ENCODE measurements around the gene PAPOLA. TPM values are rescaled to one million over a fixed set of nuclear protein-coding genes. Genes with fewer than 3 reads are reported as not detected.

Gene PAPOLA
- 323 and 324 TPM in 2 replicates for total RNA-seq
- 216 TPM for total RNA-seq (2013)
- polyA plus RNA-seq: 104 and 125 TPM in 2 replicates
- polyA minus RNA-seq: 91.5 and 132 TPM in 2 replicates

GRCh38 chr14:96501740-96502620, at the start of gene PAPOLA:
Gene PAPOLA (plus strand): TSS chr14:96502382. CDS start chr14:96502593, 211 bp downstream.
- H3K27ac ChIP-seq (ENCODE audit: low read length in 2 of 2): peak within 1 kb of the TSS; percentile 94 to 98
- H3K9ac ChIP-seq (ENCODE audit: low read length): peak within 1 kb of the TSS; percentile 86
- ATAC-seq (ENCODE audit: low read depth) (peak; percentile 86), DNase-seq (peak; percentile 98)
- peak within 1 kb of the TSS; percentile 98 for H2AFZ ChIP-seq (ENCODE audit: insufficient read depth, low read depth, low read length, poor library complexity, severe bottlenecking)
- peaks cover 68% of the 10 kb centered on the region for H3K79me2 ChIP-seq (ENCODE audit: control insufficient read depth, insufficient read depth, low read length)
- WGBS (ENCODE audit: insufficient coverage): under 1% methylated on average over 81 of the region's 87 CpGs
- intact Hi-C loops (cut with micrococcal nuclease): loop anchor here (1.0 to 5.0 kb wide), 4 partner anchors 19 to 295 kb away; partner anchors contain the start of genes ATG2B, GSKIP and VRK1
- peaks cover 50 to 53% of the 10 kb centered on the region in 2 donors for H3K4me1 ChIP-seq (ENCODE audit: control insufficient read depth in 2 of 2, insufficient read depth in 2 of 2, low read length in 2 of 2)
- peaks cover 25% of the 10 kb centered on the region for H4K20me1 ChIP-seq (ENCODE audit: control insufficient read depth, insufficient read depth, low read length, poor library complexity, severe bottlenecking)
- Mint-ChIP-seq H3K27me3 (no peaks in the 10 kb centered on the region), H3K9me3 (ENCODE audit: insufficient read depth) (no peaks in the 10 kb centered on the region), H3K27ac (peak within 1 kb of the TSS; percentile 99), H3K4me3 (peak within 1 kb of the TSS; percentile 100), H3K4me1 (peaks cover 70% of the 10 kb centered on the region)
- H3K9me3 ChIP-seq (ENCODE audit: control extremely low read depth in 1 of 3, control insufficient read depth in 2 of 3, insufficient read depth in 1 of 3, low read length in 2 of 3): no peaks in the 10 kb centered on the region
- no peak for TF ChIP-seq CTCF (IDR thresholded peaks at IDR 0.05)
- TF ChIP-seq EZH2 (IDR thresholded peaks at IDR 0.05; ENCODE audit: borderline replicate concordance, insufficient read depth, low read depth, low read length, poor library complexity, severe bottlenecking): no peak
- no peaks in the 10 kb centered on the region for H3K36me3 ChIP-seq (replicated peaks in 1 of 2; ENCODE audit: control extremely low read depth in 1 of 2, control insufficient read depth in 1 of 2, extremely low read depth in 1 of 2, insufficient read depth in 2 of 2, low read length in 1 of 2)
- H3K4me2 ChIP-seq (replicated peaks; ENCODE audit: low read depth, low read length, poor library complexity, severe bottlenecking): peak within 1 kb of the TSS; percentile 84
- ChIA-PET POLR2A (interaction anchor here (0.7 kb wide), 1 partner anchor 8 kb away, joined by 3 read pairs; no protein-coding TSS in a partner anchor), CTCF (no interaction called here)
- H3K4me3 ChIP-seq (ENCODE audit: control extremely low read depth in 1 of 5, extremely low read depth in 1 of 5, insufficient read depth in 1 of 5, low read depth in 2 of 5, low read length in 4 of 5): peak within 1 kb of the TSS; percentile 80 to 94 (median 88)
- no peaks in the 10 kb centered on the region for H3K27me3 ChIP-seq (replicated peaks in 1 of 4; ENCODE audit: control extremely low read depth in 1 of 4, control insufficient read depth in 3 of 4, insufficient read depth in 4 of 4, low read length in 3 of 4)

GRCh38 chr14:96452684-96453083, 49.5 kb upstream of the PAPOLA start:
- ChIA-PET CTCF (no interaction called here), POLR2A (no interaction called here)

More at GRCh38 chr14:96452684-96453083, 49.5 kb upstream of the PAPOLA start:
- no peak overlapping the region for H2AFZ ChIP-seq (ENCODE audit: insufficient read depth, low read depth, low read length, poor library complexity, severe bottlenecking)
- Mint-ChIP-seq H3K4me3 (no peak overlapping the region), H3K9me3 (ENCODE audit: insufficient read depth) (no peaks in the 10 kb centered on the region), H3K27me3 (peaks cover 3% of the 10 kb centered on the region), H3K27ac (no peak overlapping the region), H3K4me1 (no peaks in the 10 kb centered on the region)
- WGBS (ENCODE audit: insufficient coverage): 97% methylated on average over 4 of the region's 6 CpGs
- no peak overlapping the region for H3K9ac ChIP-seq (ENCODE audit: low read length)
- no peaks in the 10 kb centered on the region for H3K36me3 ChIP-seq (replicated peaks in 1 of 2; ENCODE audit: control extremely low read depth in 1 of 2, control insufficient read depth in 1 of 2, extremely low read depth in 1 of 2, insufficient read depth in 2 of 2, low read length in 1 of 2)
- DNase-seq (no peak), ATAC-seq (ENCODE audit: low read depth) (no peak)
- H4K20me1 ChIP-seq (ENCODE audit: control insufficient read depth, insufficient read depth, low read length, poor library complexity, severe bottlenecking): no peaks in the 10 kb centered on the region
- no peaks in the 10 kb centered on the region for H3K4me1 ChIP-seq (ENCODE audit: control insufficient read depth in 2 of 2, insufficient read depth in 2 of 2, low read length in 2 of 2)
- intact Hi-C loops (cut with micrococcal nuclease): no loop called here
- no peak overlapping the region for H3K4me3 ChIP-seq (ENCODE audit: control extremely low read depth in 1 of 5, extremely low read depth in 1 of 5, insufficient read depth in 1 of 5, low read depth in 2 of 5, low read length in 4 of 5)
- H3K79me2 ChIP-seq (ENCODE audit: control insufficient read depth, insufficient read depth, low read length): no peaks in the 10 kb centered on the region
- H3K9me3 ChIP-seq (ENCODE audit: control extremely low read depth in 1 of 3, control insufficient read depth in 2 of 3, insufficient read depth in 1 of 3, low read length in 2 of 3): no peaks in the 10 kb centered on the region
- H3K4me2 ChIP-seq (replicated peaks; ENCODE audit: low read depth, low read length, poor library complexity, severe bottlenecking): no peak overlapping the region
- H3K27ac ChIP-seq (ENCODE audit: low read length in 2 of 2): no peak overlapping the region
- TF ChIP-seq EZH2 (IDR thresholded peaks at IDR 0.05; ENCODE audit: borderline replicate concordance, insufficient read depth, low read depth, low read length, poor library complexity, severe bottlenecking) (no peak), CTCF (IDR thresholded peaks at IDR 0.05) (no peak)
- H3K27me3 ChIP-seq (replicated peaks in 1 of 4; ENCODE audit: control extremely low read depth in 1 of 4, control insufficient read depth in 3 of 4, insufficient read depth in 4 of 4, low read length in 3 of 4): no peaks in the 10 kb centered on the region
